GM12878 (cell line): ENCODE measurements around the gene CANX.

Experiments
- BHLHE40 ChIP-seq, 2 experiments: fragments of 450-650 bp in 1 of 2; IDR thresholded peaks; 2 replicates each; pipeline ENCODE4 v1.6.1; 2011 to 2017; ENCODE audit warnings: low read depth in 2 of 2, borderline replicate concordance in 1 of 2, improper control_type of control experiment in 1 of 2, low read length in 1 of 2, mild to moderate bottlenecking in 1 of 2
- CBX5 ChIP-seq: sonication (generic); IDR thresholded peaks from 2 replicates; pipeline ENCODE4 v1.6.1; 2016; ENCODE audit warnings: low read depth, moderate library complexity, mild to moderate bottlenecking, inconsistent platforms
- CHD2 ChIP-seq: IDR thresholded peaks from 2 replicates; pipeline ENCODE4 v1.6.1; 2011; ENCODE audit warnings: low read depth, low read length, improper control_type of control experiment, borderline replicate concordance
- EP300 ChIP-seq, 2 experiments: fragments of 150-350 bp in 1 of 2; IDR thresholded peaks; 2 replicates each; pipeline ENCODE4 v1.6.1; 2011 to 2012; ENCODE audit warnings: low read depth in 2 of 2, low read length in 2 of 2, borderline replicate concordance in 1 of 2, improper control_type of control experiment in 1 of 2, inconsistent platforms in 1 of 2; ENCODE audit not compliant: control insufficient read depth in 1 of 2
- EZH2 ChIP-seq: IDR thresholded peaks from 2 replicates; pipeline ENCODE4 v1.6.1; 2012; ENCODE audit warnings: low read depth, mild to moderate bottlenecking, control low read depth, inconsistent platforms, low read length, borderline replicate concordance; ENCODE audit not compliant: control insufficient read depth
- JUND ChIP-seq: IDR thresholded peaks from 2 replicates; pipeline ENCODE4 v1.6.1; 2012; ENCODE audit warnings: low read depth, mild to moderate bottlenecking, low read length, improper control_type of control experiment, moderate library complexity
- KAT2A ChIP-seq: conservative IDR thresholded peaks from 2 replicates; pipeline ENCODE4 v1.6.1; 2011; ENCODE audit warnings: low read depth, low read length; ENCODE audit not compliant: control insufficient read depth
- NRF1 ChIP-seq: conservative IDR thresholded peaks from 2 replicates; pipeline ENCODE4 v1.6.1; 2011; ENCODE audit warnings: mild to moderate bottlenecking, low read depth, low read length, improper control_type of control experiment
- SIN3A ChIP-seq: IDR thresholded peaks from 2 replicates; pipeline ENCODE4 v1.6.1; 2012; ENCODE audit warnings: low read depth, low read length, improper control_type of control experiment
- SMARCA5 ChIP-seq: fragments of 450-650 bp; IDR thresholded peaks from 2 replicates; pipeline ENCODE4 v1.6.1; 2017; ENCODE audit warnings: mild to moderate bottlenecking
- USF2 ChIP-seq: IDR thresholded peaks from 2 replicates; pipeline ENCODE4 v1.6.1; 2011; ENCODE audit warnings: low read depth, low read length, improper control_type of control experiment, borderline replicate concordance
- TF ChIP-seq, protein P1 (sequence below), 3 experiments: IDR thresholded peaks in 2 of 3; conservative IDR thresholded peaks in 1 of 3; 2 replicates each; pipeline ENCODE4 v1.5.1; 2011; ENCODE audit warnings: low read depth in 3 of 3, low read length in 3 of 3, mild to moderate bottlenecking in 3 of 3, control low read depth in 2 of 3, moderate library complexity in 2 of 3, inconsistent platforms in 1 of 3, mixed read lengths in 1 of 3; ENCODE audit not compliant: control insufficient read depth in 2 of 3, insufficient read depth in 1 of 3; ENCODE audit errors: extremely low read depth in 1 of 3

- no peak for TF ChIP-seq KAT2A
- no peak for TF ChIP-seq EZH2
- no peak for TF ChIP-seq CBX5
- TF ChIP-seq USF2 = no peak
- no peak for TF ChIP-seq NRF1
- TF ChIP-seq JUND = no peak
- TF ChIP-seq CHD2 = no peak
- no peak for TF ChIP-seq EP300 (IDR thresholded peaks at IDR 0.05; ENCODE audit: borderline replicate concordance in 1 of 2, control insufficient read depth in 1 of 2, low read depth in 2 of 2, low read length in 2 of 2)
- TF ChIP-seq, protein P1, sequence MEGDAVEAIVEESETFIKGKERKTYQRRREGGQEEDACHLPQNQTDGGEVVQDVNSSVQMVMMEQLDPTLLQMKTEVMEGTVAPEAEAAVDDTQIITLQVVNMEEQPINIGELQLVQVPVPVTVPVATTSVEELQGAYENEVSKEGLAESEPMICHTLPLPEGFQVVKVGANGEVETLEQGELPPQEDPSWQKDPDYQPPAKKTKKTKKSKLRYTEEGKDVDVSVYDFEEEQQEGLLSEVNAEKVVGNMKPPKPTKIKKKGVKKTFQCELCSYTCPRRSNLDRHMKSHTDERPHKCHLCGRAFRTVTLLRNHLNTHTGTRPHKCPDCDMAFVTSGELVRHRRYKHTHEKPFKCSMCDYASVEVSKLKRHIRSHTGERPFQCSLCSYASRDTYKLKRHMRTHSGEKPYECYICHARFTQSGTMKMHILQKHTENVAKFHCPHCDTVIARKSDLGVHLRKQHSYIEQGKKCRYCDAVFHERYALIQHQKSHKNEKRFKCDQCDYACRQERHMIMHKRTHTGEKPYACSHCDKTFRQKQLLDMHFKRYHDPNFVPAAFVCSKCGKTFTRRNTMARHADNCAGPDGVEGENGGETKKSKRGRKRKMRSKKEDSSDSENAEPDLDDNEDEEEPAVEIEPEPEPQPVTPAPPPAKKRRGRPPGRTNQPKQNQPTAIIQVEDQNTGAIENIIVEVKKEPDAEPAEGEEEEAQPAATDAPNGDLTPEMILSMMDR (IDR thresholded peaks at IDR 0.05 in 2 of 3, conservative IDR thresholded peaks at IDR 0.05 in 1 of 3; ENCODE audit: control insufficient read depth in 2 of 3, extremely low read depth in 1 of 3, insufficient read depth in 1 of 3, low read depth in 3 of 3, low read length in 3 of 3) = no peak
- no peak for TF ChIP-seq SIN3A
- no peak for TF ChIP-seq BHLHE40 (IDR thresholded peaks at IDR 0.05; ENCODE audit: borderline replicate concordance in 1 of 2, low read depth in 2 of 2, low read length in 1 of 2)
- no peak for TF ChIP-seq SMARCA5
These were observed 72.6 kb downstream of the CANX start for GRCh38 chr5:179771311-179771895.
